HG03575 (cell line): Measurements from ENCODE around the gene LEFTY2.
A peak's percentile ranks its signal among the peaks of the same experiment; 100 is the strongest.

Source experiments
- ATAC-seq: cut with Tn5 transposase; IDR thresholded peaks from one replicate; pipeline ENCODE4 v1.9.1; 2021; ENCODE audit not compliant: unreplicated experiment, insufficient number of reproducible peaks, low FRiP score; ENCODE audit errors: extremely low read depth

The LEFTY2 gene

GRCh38 chr1:225911191-225912130 lies 29.6 kb downstream of the LEFTY2 start:
- ATAC-seq: no peak

DNA sequence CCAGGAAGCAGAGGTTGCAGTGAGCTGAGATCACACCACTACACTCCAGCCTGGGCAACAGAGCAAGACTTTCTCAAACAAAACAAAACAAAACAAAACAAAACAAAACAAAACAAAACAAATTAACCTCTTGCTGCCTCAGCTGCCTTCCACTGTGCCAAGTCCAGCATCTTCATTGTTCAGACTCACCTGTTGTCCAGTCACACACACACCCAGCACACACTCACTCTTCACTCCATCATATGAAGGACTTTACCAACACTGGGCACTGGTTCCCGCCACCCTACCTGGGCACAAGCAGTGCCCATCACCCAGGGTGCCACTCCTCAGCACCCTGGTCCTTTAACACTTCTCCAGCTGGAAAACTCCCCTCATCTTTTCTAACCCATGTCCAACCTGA lies 31.5 kb downstream of the LEFTY2 start:
- no peak for ATAC-seq

GRCh38 chr1:225908773-225909172 lies 32.2 kb downstream of the LEFTY2 start:
- ATAC-seq: no peak

DNA sequence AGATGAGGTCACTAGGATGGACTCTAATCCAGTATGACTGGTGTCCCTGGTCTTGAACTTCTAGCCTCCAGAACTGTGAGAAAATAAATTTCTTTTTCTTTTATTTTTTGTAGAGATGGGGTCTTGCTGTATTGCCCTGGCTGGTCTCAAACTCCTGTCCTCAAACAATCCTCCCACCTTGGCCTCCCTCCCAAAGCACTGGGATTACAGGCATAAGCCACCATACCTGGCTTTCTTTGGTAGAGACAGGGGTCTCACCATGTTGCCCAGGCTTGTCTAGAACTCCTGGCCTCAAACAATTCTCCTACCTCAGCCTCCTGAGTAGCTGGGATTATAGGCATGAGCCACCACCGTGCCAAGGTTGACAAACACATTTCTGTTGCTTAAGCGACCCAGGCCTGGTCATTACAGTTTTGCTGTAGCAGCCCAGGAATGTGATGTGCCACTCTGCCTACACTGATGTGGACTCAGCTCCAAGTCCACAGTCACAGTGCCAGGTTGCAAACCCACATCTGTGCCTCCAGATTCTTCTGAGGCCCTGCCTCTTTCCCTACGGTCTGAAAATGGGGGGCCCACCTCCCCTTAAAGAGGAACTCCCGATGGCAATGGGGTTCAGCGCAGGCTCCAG lies 32.9 kb downstream of the LEFTY2 start:
- ATAC-seq: no peak

- ATAC-seq: no peak
Measured at GRCh38 chr1:225907341-225907740, 33.7 kb downstream of the LEFTY2 start.

- ATAC-seq: no peak
Measured at GRCh38 chr1:225906467-225906866, 34.6 kb downstream of the LEFTY2 start.

GRCh38 chr1:225903623-225904022 lies 37.4 kb downstream of the LEFTY2 start:
- no peak for ATAC-seq

GRCh38 chr1:225899044-225899925 lies 41.7 kb downstream of the LEFTY2 start:
- no peak for ATAC-seq

- no peak for ATAC-seq
Measured at GRCh38 chr1:225897595-225898514, 43.2 kb downstream of the LEFTY2 start.

DNA sequence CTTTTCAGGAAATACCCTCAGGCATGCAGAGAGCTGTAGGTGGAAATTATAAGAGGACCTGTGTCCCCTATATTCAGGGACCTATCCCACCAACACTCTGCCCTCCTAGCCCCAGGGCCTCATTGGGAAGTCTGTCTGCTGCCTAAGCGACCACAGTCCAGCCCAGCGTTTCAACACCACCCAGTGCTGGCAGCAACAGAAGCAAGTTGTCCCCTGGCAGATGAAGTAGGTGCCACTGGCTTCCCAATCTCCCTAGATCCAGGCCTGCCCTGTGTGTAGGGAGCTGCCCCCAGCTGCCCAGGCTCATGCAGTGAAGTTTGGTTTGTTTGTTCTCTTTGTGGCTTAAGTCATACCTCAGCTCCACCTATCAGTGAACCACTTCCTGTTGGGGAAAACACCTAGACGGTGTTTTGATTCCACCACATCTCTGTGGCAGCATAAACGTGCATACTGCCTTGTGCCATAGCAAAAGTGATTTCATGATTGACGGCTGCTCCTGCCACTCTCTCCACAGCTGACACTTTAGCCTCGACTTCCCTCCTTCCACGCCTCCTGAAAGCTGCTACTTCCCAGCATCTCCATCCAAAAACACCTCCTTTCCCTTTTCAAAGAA lies 44.0 kb downstream of the LEFTY2 start:
- peak; percentile 100 for ATAC-seq

- no peak for ATAC-seq
Measured at GRCh38 chr1:225896494-225896893, 44.5 kb downstream of the LEFTY2 start.

GRCh38 chr1:225892307-225892706 lies 48.7 kb downstream of the LEFTY2 start:
- no peak for ATAC-seq

DNA sequence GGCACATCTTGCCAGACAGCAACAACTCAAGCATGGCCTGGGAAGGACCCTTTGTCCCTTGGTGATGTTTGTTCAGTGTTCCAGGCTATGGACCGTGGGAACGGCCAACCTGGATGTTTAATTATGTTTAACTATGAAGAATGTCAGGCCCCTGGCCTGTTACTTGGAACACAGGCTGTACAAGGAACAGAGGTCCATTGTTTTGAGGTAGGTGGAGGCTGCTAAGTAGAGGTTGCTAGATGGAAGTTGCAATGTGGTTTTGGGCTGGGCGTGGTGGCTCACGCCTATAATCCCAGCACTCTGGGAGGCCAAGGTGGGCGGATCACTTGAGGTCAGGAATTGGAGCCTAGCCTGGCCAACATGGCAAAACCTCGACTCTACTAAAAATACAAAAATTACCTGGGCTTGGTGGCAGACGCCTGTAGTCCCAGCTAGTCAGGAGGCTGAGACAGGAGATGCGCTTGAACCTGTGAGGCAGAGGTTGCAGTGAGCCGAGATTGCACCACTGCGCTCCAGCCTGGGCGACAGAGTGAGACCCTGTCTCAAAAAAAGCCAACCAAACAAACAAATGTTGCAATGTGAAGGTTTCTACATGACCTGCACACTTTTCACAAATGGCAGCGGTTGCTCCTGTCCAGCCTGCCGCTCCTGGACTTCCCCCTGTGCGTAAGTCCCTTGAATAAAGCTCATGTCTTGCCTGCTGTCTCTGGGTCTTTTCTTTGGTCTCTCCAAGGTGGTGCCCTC lies 49.6 kb downstream of the LEFTY2 start:
- ATAC-seq: no peak

DNA sequence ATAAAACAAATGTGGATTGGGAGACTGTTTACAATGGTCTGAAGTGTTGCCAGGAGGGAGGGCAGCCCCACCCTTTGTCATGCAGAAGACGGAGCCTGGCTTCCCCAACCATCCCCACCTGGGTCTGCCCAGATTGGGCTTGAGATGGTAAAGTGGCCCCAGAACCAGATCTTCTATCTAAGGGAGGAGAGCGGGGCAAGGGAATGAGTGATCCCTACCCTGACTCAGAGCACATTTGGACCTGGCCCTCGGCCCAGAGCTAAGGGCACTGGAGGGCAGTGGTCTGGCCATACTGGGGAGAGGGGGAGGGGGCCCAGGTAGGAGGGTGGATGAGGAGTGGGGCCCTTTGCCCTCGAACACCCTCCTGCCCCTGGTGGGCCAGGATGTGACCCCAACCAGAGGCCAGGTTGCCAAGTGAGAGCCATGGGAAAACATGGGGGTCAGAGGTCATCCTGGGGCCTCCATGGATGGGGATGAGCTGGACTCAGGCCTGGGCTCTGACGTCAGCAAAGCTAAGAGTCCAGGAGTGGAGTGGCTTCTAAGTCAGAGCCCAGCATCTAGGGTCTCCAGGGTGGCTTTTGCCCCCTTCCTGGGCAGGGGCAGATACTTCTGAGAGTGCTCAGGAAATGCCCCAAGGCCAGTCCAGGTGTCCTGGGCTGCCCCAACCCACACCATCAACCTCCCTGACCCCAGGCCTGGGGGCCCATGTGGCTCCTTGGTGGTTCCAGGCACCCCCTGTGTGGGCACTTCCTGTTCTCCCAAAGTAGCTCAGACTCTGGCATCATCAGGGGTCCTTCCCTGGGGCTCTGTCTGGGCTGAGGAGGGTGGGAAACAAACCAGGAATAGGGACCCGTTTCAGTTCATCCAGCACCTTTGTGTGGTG lies 50.4 kb downstream of the LEFTY2 start:
- ATAC-seq: no peak

DNA sequence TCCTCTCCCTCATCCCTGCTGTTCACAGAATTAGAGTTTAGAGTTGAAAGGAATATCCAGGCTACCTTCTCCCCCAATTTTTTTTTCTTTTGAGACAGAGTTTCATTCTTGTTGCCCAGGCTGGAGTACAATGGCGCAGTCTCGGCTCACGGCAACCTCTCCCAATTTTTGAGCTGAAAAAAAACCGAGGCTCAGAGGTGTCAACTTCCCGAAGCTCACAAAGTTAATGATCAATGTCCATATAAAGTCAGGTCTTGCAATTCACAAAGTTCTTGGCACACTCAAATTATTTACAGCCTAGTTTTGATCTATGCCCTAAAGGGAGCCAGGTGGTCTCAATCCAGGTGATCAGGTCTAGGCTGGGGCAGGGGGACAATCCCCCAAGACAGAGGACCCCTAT lies 51.3 kb downstream of the LEFTY2 start:
- ATAC-seq: no peak

DNA sequence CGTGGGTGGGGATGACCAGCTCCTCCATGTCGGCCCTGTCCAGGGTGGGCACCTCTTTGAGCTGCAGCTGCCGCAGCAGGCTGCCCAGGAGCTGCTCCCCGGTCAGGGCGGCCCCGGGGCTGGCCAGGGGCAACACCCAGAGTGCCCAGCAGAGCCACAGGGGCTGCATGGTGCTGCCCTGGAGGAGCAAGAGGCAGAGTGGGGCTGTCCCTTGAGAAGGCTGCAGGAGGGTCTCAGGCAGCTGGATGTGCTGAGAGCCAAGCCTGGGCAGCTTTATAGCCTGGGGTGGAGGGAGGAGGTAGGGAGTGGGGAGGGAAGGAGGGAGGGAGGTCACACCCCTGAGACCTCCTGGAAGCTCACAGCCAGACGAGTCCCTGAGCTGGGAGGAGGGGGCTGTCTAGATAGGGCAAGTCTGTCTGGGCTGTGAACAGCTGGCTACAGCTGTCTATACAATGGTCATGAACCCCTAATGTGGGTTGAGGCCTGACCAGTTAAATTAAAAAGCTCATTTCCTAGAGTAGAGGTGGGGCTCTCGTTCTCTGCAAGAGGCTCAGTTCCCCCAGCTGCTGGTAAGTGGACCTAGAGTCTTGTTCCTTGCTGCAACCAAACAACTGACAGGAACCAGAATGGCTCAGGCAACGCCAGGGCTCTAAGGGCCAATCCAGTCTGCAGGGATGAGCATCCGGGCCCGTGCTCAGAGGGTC lies 52.0 kb downstream of the LEFTY2 start, which contains the start of gene LEFTY1:
TSS of gene LEFTY1 (minus strand) at position 249 of the 704 bp plus-strand sequence. CDS start at position 169, 80 bp downstream.
- no peak for ATAC-seq
